Heart right ventricle (tissue), 16 donors: ENCODE measurements around the gene CTAG1B. TPM values are rescaled to one million over a fixed set of nuclear protein-coding genes. Genes with fewer than 3 reads are reported as not detected.
"Not testable (repeated sequence)": the region's sequence is repeated elsewhere in the genome, so short reads cannot be mapped to it uniquely, and the experiment has no call there.

Experiments
- ATAC-seq, 8 donors: fragments of 200-7000 bp; cut with Tn5 transposase; one replicate each; pipeline ENCODE4 v1.9.1; 2020; ENCODE audit warnings: mild to moderate bottlenecking in 8 of 8, moderate library complexity in 8 of 8, moderate number of reproducible peaks in 1 of 8
- DNase-seq, 2 donors: peaks; one replicate each; pipeline ENCODE4 v3.0.0-alpha.2; 2020
- H3K27ac ChIP-seq, 10 donors: fragments of 200-600 bp; sonication (generic) in 2 of 10; one replicate each; pipeline versions ENCODE4 v1.5.0 to v1.8.0; 2020 to 2022; ENCODE audit warnings: mild to moderate bottlenecking in 3 of 10
- H3K27me3 ChIP-seq, 7 donors: fragments of 200-600 bp; one replicate each; pipeline ENCODE4 v1.8.0; 2021 to 2022; ENCODE audit warnings: mild to moderate bottlenecking in 2 of 7
- H3K36me3 ChIP-seq, 9 donors: fragments of 200-600 bp; sonication (generic) in 1 of 9; one replicate each; pipeline versions ENCODE4 v1.5.0 to v1.8.0; 2020 to 2022; ENCODE audit warnings: mild to moderate bottlenecking in 2 of 9
- H3K4me1 ChIP-seq, 9 donors: fragments of 200-600 bp; sonication (generic) in 1 of 9; one replicate each; pipeline versions ENCODE4 v1.5.0 to v1.8.0; 2020 to 2022; ENCODE audit warnings: mild to moderate bottlenecking in 4 of 9
- H3K4me3 ChIP-seq, 10 donors: fragments of 200-600 bp; sonication (generic) in 2 of 10; one replicate each; pipeline versions ENCODE4 v1.5.0 to v1.8.0; 2020 to 2022; ENCODE audit warnings: mild to moderate bottlenecking in 7 of 10, moderate library complexity in 2 of 10
- H3K9me3 ChIP-seq, 11 donors: fragments of 200-600 bp in 10 of 11; sonication (generic) in 2 of 11; one replicate each; pipeline versions ENCODE4 v1.5.0 to v1.8.0; 2013 to 2022; ENCODE audit warnings: mild to moderate bottlenecking in 2 of 11, control low read depth in 1 of 11, moderate library complexity in 1 of 11
- WGBS, 2 donors: extraction: QIAGEN DNeasy Blood & Tissue Kit; methylation state at CpG; one replicate each; pipeline ENCODE4 v1.1.7; 2013; ENCODE audit warnings: inconsistent platforms in 1 of 2; 5-methylcytosine and 5-hydroxymethylcytosine counted together
- intact Hi-C, 10 donors: fragments of 100-400 bp; cut with DNase I; formaldehyde crosslinking; loops; one replicate each; pipeline versions ENCODE4 v1.11.1 to v1.14.2; 2022
- polyA plus RNA-seq, 2 donors: library from polyadenylated mRNA; stranded (reverse); fragments of 200-250 nt; gene quantifications; one replicate each; pipeline ENCODE4 v1.2.3, GENCODE V29; 2013
- total RNA-seq, 10 donors: library from RNA; stranded (reverse); fragmentation: NEBNext Ultra II Directional in 3 of 10; extraction: Animal tissue kit (Norgen Biotek cat#: 25700) in 3 of 10; gene quantifications; one replicate each; pipeline versions ENCODE4 v1.2.1 to v1.2.4, GENCODE V29; 2021 to 2023
- TF ChIP-seq, protein P1 (sequence below), 9 donors: fragments of 200-600 bp; sonication (generic) in 2 of 9; IDR thresholded peaks; one replicate each; pipeline versions ENCODE4 v1.5.0 to v1.8.0; 2021 to 2022; ENCODE audit warnings: antibody characterized with exemption in 9 of 9, mild to moderate bottlenecking in 5 of 9, moderate library complexity in 1 of 9
- donor health status: Arrhythmogenic right ventricular cardiomyopathy.
- donor health status: ischemic (EF 13 %, LVEDD 7.1; RV severe dilation, severe dysfunction).
- donor health status: healthy with polysubstance abuse.
- donor health status: DM: no; HTN: yes; CAD: no.
- donor health status: DM: no; HTN: no; CAD: no.
- donor health status: ischemic (EF 25% LVEDD 6.9; RV normal size, moderate dysfunction).
- donor health status: ischemic (EF 25% LVEDD 5.7; RV mildly dilated, moderate dysfunction).
- donor health status: healthy.
- donor health status: DM: yes; HTN: yes; CAD: no.
- donor health status: Ischemic cardiomyopathy.
- donor health status: ischemic (EF 35%, LVEDD 5.7; RV mildly dilated, moderate dysfunction).
- donor health status: nonischemic (EF 11% LVEDD 7.7; RV severe dilation, severe dysfunction).
- donor health status: DM: yes; HTN: yes; CAD: no.
- donor health status: PGD.
- donor health status: ischemic (EF 29% LVEDD 5.4; RV normal size, mild dysfunction).
- donor health status: nonischemic (EF 23%, LVEDD 6.1; RV moderate dilation, normal function).

The CTAG1B gene
- total and polyA plus RNA-seq, 12 donors: not detected

- DNase-seq (no peak), ATAC-seq (no peak)
- H3K36me3 ChIP-seq: no peaks in the 10 kb centered on the region
- H3K27ac ChIP-seq: no peak overlapping the region
- H3K4me3 ChIP-seq: no peak overlapping the region
- TF ChIP-seq, protein P1, sequence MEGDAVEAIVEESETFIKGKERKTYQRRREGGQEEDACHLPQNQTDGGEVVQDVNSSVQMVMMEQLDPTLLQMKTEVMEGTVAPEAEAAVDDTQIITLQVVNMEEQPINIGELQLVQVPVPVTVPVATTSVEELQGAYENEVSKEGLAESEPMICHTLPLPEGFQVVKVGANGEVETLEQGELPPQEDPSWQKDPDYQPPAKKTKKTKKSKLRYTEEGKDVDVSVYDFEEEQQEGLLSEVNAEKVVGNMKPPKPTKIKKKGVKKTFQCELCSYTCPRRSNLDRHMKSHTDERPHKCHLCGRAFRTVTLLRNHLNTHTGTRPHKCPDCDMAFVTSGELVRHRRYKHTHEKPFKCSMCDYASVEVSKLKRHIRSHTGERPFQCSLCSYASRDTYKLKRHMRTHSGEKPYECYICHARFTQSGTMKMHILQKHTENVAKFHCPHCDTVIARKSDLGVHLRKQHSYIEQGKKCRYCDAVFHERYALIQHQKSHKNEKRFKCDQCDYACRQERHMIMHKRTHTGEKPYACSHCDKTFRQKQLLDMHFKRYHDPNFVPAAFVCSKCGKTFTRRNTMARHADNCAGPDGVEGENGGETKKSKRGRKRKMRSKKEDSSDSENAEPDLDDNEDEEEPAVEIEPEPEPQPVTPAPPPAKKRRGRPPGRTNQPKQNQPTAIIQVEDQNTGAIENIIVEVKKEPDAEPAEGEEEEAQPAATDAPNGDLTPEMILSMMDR (IDR thresholded peaks at IDR 0.05): no peak
- WGBS, 2 donors: 59 to 64% methylated on average over 2 of the region's 2 CpGs
- no peaks in the 10 kb centered on the region for H3K4me1 ChIP-seq
- intact Hi-C loops: no loop called here
- peaks cover 0 to 9% (median 0%) of the 10 kb centered on the region in 7 donors for H3K27me3 ChIP-seq
- H3K9me3 ChIP-seq: no peaks in the 10 kb centered on the region
These were observed 23.4 kb downstream of the CTAG1B start for GRCh38 chrX:154595559-154596249.

DNA sequence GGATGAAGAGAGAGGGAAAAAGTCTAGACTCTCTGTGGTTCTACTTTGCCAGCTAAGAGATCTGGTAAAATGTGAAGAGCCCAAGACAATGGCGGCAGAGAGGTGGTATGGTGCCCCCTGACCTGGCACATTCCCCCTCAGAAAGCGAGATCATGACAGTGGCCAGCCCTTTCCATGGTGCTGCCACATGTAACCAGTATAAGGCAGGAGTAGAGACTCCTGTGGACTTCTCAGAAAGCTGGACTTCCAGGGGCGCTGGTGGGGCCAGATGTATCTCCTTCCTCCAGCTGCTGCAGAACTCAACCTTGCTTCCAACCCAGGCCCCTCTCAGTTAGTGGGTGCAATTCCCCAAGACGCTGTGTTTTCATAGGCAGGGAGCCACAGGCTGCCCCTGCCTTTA is 24.6 kb downstream of the CTAG1B start:
- DNase-seq (no peak), ATAC-seq (no peak)
- intact Hi-C loops: no loop called here
- 87 to 90% methylated on average over 4 of the region's 4 CpGs for WGBS, 2 donors
- TF ChIP-seq, protein P1 (IDR thresholded peaks at IDR 0.05): no peak
- Histone ChIP-seq H3K4me1 (no peaks in the 10 kb centered on the region), H3K36me3 (no peaks in the 10 kb centered on the region), H3K27ac (no peak overlapping the region), H3K9me3 (no peaks in the 10 kb centered on the region), H3K4me3 (no peak overlapping the region), H3K27me3 (peaks cover 0 to 9% (median 0%) of the 10 kb centered on the region in 7 donors)

DNA sequence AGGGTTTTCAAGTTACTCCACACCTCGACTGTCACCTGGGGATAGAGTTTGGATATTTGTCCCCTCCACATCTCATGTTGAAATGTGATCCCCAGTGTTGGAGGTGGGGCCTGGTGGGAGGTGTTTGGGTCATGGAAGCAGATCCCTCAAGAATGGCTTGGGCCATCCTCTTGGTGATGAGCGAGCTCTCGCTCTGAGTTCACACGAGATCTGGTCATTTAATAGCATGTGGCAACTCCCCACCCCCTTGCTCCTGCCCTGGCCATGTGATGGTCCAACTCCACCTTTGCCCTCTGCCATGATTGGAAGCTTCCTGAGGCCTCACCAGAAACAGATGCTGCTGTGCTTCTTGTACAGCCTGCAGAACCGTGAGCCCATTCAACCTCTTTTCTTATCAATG is 25.9 kb downstream of the CTAG1B start:
- Histone ChIP-seq H3K36me3 (no peaks in the 10 kb centered on the region), H3K27ac (no peak overlapping the region), H3K9me3 (no peaks in the 10 kb centered on the region), H3K4me1 (no peaks in the 10 kb centered on the region), H3K27me3 (peaks cover 0 to 9% (median 0%) of the 10 kb centered on the region in 7 donors), H3K4me3 (no peak overlapping the region)
- ATAC-seq (no peak), DNase-seq (no peak)
- TF ChIP-seq, protein P1 (IDR thresholded peaks at IDR 0.05): no peak
- intact Hi-C loops: no loop called here
- WGBS, 2 donors: 85 to 88% methylated on average over 5 of the region's 5 CpGs

DNA sequence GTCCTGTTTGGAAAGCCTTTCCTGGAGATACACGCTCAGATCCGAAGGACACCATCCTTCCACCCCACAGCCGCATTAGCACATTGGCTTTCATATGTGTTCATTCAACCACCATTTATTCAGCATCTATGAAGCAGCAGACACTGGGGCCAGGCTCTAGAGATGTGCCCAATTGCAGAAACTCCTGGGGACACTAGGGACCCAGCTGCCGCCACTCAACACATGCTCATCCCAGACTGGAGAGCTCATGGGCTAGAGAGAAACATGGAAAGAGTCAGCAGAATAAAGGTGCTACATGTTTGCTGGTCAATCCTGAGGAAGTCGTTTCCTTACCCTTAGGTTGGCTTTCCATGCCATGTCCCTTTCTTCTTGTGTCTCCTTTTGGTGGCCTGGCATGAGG is 26.6 kb downstream of the CTAG1B start:
- TF ChIP-seq, protein P1 (IDR thresholded peaks at IDR 0.05): no peak
- intact Hi-C loops: no loop called here
- WGBS, 2 donors: 92% methylated on average over 5 of the region's 5 CpGs

GRCh38 chrX:154590415-154590814 is 28.7 kb downstream of the CTAG1B start:
- DNase-seq, H3K4me3 ChIP-seq, ATAC-seq, H3K27ac ChIP-seq, H3K9me3 ChIP-seq, H3K4me1 ChIP-seq, H3K36me3 ChIP-seq, H3K27me3 ChIP-seq, intact Hi-C loops: not testable (repeated sequence)
- no CpG with 5 or more reads among the region's 13 CpGs for WGBS, 2 donors

More for the DNA sequence above, 26.6 kb downstream of the CTAG1B start:
- Histone ChIP-seq H3K4me3 (no peak overlapping the region), H3K36me3 (no peaks in the 10 kb centered on the region), H3K4me1 (no peaks in the 10 kb centered on the region), H3K9me3 (no peaks in the 10 kb centered on the region), H3K27ac (no peak overlapping the region), H3K27me3 (peaks cover 0 to 9% (median 0%) of the 10 kb centered on the region in 7 donors)
- no peak for DNase-seq
- ATAC-seq: no peak

DNA sequence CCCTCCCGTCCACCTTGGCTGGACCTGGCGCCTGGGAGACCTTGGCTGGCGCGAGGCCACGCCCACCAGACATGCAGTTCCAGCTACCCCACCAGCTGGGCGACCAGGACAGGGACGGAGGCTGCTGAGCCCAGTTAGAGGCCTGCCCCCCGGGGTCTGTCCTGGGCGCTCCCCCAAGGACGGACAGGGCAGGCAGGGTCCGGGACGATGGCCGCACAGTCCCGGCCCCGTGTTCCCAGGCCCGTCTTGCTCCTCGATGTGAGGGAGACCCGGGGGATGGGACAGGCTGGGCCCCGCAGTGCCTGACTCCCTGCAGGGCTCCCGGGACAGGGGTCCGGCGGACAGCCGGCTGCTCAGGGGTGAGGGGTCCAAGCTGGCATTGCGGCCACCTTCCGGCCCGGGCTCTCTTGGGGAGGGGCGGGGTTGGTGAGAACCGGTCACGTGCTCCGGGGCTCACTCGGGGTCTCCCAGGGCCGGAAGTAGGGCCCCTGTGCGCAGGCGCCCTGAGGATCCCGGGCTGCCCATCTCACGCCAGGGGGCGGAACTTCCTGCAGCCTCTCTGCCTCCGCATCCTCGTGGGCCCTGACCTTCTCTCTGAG is 34.4 kb downstream of the CTAG1B start, which contains the start of gene CTAG1A:
Gene CTAG1A (plus strand): TSS at position 549 of the 599 bp plus-strand sequence. CDS start 74 bp downstream, outside the sequence.
- intact Hi-C loops, H3K4me3 ChIP-seq, H3K9me3 ChIP-seq, H3K27ac ChIP-seq, H3K27me3 ChIP-seq, H3K36me3 ChIP-seq, H3K4me1 ChIP-seq, DNase-seq: not testable (repeated sequence)
- ATAC-seq: peak in 2 of 8 donors; percentile 47 to 63
- WGBS, 2 donors: no CpG with 5 or more reads among the region's 39 CpGs

GRCh38 chrX:154582994-154583393 is 36.1 kb downstream of the CTAG1B start:
- DNase-seq, H3K36me3 ChIP-seq, H3K27me3 ChIP-seq, H3K4me3 ChIP-seq, H3K9me3 ChIP-seq, H3K4me1 ChIP-seq, H3K27ac ChIP-seq, intact Hi-C loops: not testable (repeated sequence)
- peak in 5 of 8 donors; percentile 52 to 76 (median 56) for ATAC-seq
- WGBS, 2 donors: no CpG with 5 or more reads among the region's 8 CpGs
